Measurements from ENCODE around the gene MORC2. TPM values are rescaled to one million over a fixed set of nuclear protein-coding genes. Genes with fewer than 3 reads are reported as not detected.

The MORC2 gene
- polyA plus RNA-seq, 1 donor from 2014 or later: 15.1 TPM

- Histone ChIP-seq H4K20me1 (ENCODE audit: insufficient read depth) (no peaks in the 10 kb centered on the region), H3K36me3 (ENCODE audit: insufficient read depth, low read length) (no peaks in the 10 kb centered on the region), H3K27me3 (ENCODE audit: insufficient read depth, low read depth, low read length) (no peaks in the 10 kb centered on the region), H3K4me2 (ENCODE audit: low read length) (no peak overlapping the region), H3K9me3 (ENCODE audit: low read length) (no peaks in the 10 kb centered on the region), H3K4me3 (ENCODE audit: low read length) (no peak overlapping the region), H3F3A (ENCODE audit: insufficient read depth, low read length, poor library complexity, severe bottlenecking) (no peaks in the 10 kb centered on the region), H3K27ac (ENCODE audit: low read length) (no peak overlapping the region), H3K9ac (ENCODE audit: low read length) (no peak overlapping the region), H2AFZ (ENCODE audit: low read depth, low read length) (no peak overlapping the region), H3K9me2 (ENCODE audit: insufficient read depth, low read length) (no peaks in the 10 kb centered on the region), H3K79me2 (replicated peaks; ENCODE audit: insufficient read depth, low read length) (no peaks in the 10 kb centered on the region)
- TF ChIP-seq RAD21 (conservative IDR thresholded peaks at IDR 0.05) (no peak), REST (IDR thresholded peaks at IDR 0.05; ENCODE audit: borderline replicate concordance) (no peak), TAF1 (IDR thresholded peaks at IDR 0.05; ENCODE audit: low read depth) (no peak), EP300 (conservative IDR thresholded peaks at IDR 0.05; ENCODE audit: poor library complexity, severe bottlenecking) (no peak), MXI1 (conservative IDR thresholded peaks at IDR 0.05; ENCODE audit: poor library complexity, severe bottlenecking) (no peak), POLR2AphosphoS5 (IDR thresholded peaks at IDR 0.05) (no peak), SMC3 (conservative IDR thresholded peaks at IDR 0.05; ENCODE audit: poor library complexity) (no peak), EZH2 (IDR thresholded peaks at IDR 0.05; ENCODE audit: borderline replicate concordance, insufficient read depth, low read length, poor library complexity, severe bottlenecking) (no peak)
- TF ChIP-seq, protein P1, sequence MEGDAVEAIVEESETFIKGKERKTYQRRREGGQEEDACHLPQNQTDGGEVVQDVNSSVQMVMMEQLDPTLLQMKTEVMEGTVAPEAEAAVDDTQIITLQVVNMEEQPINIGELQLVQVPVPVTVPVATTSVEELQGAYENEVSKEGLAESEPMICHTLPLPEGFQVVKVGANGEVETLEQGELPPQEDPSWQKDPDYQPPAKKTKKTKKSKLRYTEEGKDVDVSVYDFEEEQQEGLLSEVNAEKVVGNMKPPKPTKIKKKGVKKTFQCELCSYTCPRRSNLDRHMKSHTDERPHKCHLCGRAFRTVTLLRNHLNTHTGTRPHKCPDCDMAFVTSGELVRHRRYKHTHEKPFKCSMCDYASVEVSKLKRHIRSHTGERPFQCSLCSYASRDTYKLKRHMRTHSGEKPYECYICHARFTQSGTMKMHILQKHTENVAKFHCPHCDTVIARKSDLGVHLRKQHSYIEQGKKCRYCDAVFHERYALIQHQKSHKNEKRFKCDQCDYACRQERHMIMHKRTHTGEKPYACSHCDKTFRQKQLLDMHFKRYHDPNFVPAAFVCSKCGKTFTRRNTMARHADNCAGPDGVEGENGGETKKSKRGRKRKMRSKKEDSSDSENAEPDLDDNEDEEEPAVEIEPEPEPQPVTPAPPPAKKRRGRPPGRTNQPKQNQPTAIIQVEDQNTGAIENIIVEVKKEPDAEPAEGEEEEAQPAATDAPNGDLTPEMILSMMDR (IDR thresholded peaks at IDR 0.05; ENCODE audit: poor library complexity, severe bottlenecking): no peak
Measured at GRCh38 chr22:30906946-30907345, 61.6 kb downstream of the MORC2 start.

GRCh38 chr22:30906411-30906810, 62.2 kb downstream of the MORC2 start:
- H3K4me2 ChIP-seq (ENCODE audit: low read length): no peak overlapping the region
- no peaks in the 10 kb centered on the region for H3K79me2 ChIP-seq (replicated peaks; ENCODE audit: insufficient read depth, low read length)
- no peak overlapping the region for H2AFZ ChIP-seq (ENCODE audit: low read depth, low read length)
- no peaks in the 10 kb centered on the region for H4K20me1 ChIP-seq (ENCODE audit: insufficient read depth)
- TF ChIP-seq TAF1 (IDR thresholded peaks at IDR 0.05; ENCODE audit: low read depth) (no peak), EZH2 (IDR thresholded peaks at IDR 0.05; ENCODE audit: borderline replicate concordance, insufficient read depth, low read length, poor library complexity, severe bottlenecking) (no peak)
- no peak overlapping the region for H3K27ac ChIP-seq (ENCODE audit: low read length)
- no peaks in the 10 kb centered on the region for H3K36me3 ChIP-seq (ENCODE audit: insufficient read depth, low read length)
- no peak overlapping the region for H3K4me3 ChIP-seq (ENCODE audit: low read length)
- H3K9me2 ChIP-seq (ENCODE audit: insufficient read depth, low read length): no peaks in the 10 kb centered on the region
- no peaks in the 10 kb centered on the region for H3K9me3 ChIP-seq (ENCODE audit: low read length)
- H3K27me3 ChIP-seq (ENCODE audit: insufficient read depth, low read depth, low read length): no peaks in the 10 kb centered on the region
- no peaks in the 10 kb centered on the region for H3F3A ChIP-seq (ENCODE audit: insufficient read depth, low read length, poor library complexity, severe bottlenecking)
- no peak overlapping the region for H3K9ac ChIP-seq (ENCODE audit: low read length)

Measured in neural cell (in vitro differentiated cells).